ENCODE data around the gene HSD17B4.
"Not testable (repeated sequence)": the region's sequence is repeated elsewhere in the genome, so short reads cannot be mapped to it uniquely, and the experiment has no call there.

- not testable (repeated sequence) for TF ChIP-seq POLR2AphosphoS5, CTCF, POLR2A (IDR thresholded peaks at IDR 0.05)
Observed at GRCh38 chr5:119414124-119414734, 38.1 kb upstream of the HSD17B4 start.
